Measurements from ENCODE around the gene SNAPC3.
"Not testable (repeated sequence)": the region's sequence is repeated elsewhere in the genome, so short reads cannot be mapped to it uniquely, and the experiment has no call there.

Gene SNAPC3

GRCh38 chr9:15426019-15426418, 3.3 kb downstream of the SNAPC3 start:
- DNase-seq, result no peak

- not testable (repeated sequence) for DNase-seq
Measured at GRCh38 chr9:15427702-15428101, 5.0 kb downstream of the SNAPC3 start.

- DNase-seq, result no peak
Measured at GRCh38 chr9:15430920-15431844, 8.5 kb downstream of the SNAPC3 start.

GRCh38 chr9:15433191-15433590, 10.5 kb downstream of the SNAPC3 start:
- no peak for DNase-seq

GRCh38 chr9:15433661-15434060, 11.0 kb downstream of the SNAPC3 start:
- DNase-seq, result no peak

GRCh38 chr9:15438891-15439290, 16.2 kb downstream of the SNAPC3 start:
- DNase-seq, result no peak

GRCh38 chr9:15441841-15442240, 19.2 kb downstream of the SNAPC3 start:
- not testable (repeated sequence) for DNase-seq

- DNase-seq, result not testable (repeated sequence)
Measured at GRCh38 chr9:15442264-15442663, 19.6 kb downstream of the SNAPC3 start.

- DNase-seq, result no peak
Measured at GRCh38 chr9:15444141-15444540, 21.5 kb downstream of the SNAPC3 start.

GRCh38 chr9:15453956-15454355, 31.3 kb downstream of the SNAPC3 start:
- no peak for DNase-seq

- DNase-seq, result no peak
Measured at GRCh38 chr9:15461056-15461455, 38.4 kb downstream of the SNAPC3 start.

- DNase-seq, result no peak
Measured at GRCh38 chr9:15461601-15462000, 38.9 kb downstream of the SNAPC3 start.

GRCh38 chr9:15468145-15468544, 45.5 kb downstream of the SNAPC3 start:
- no peak for DNase-seq

- no peak for DNase-seq
Measured at GRCh38 chr9:15469406-15469805, 46.7 kb downstream of the SNAPC3 start.

- DNase-seq, result no peak
Measured at GRCh38 chr9:15469862-15470261, 47.2 kb downstream of the SNAPC3 start.

- DNase-seq, result no peak
Measured at GRCh38 chr9:15475923-15476536, 53.4 kb downstream of the SNAPC3 start.

- DNase-seq, result no peak
Measured at GRCh38 chr9:15480028-15480427, 57.4 kb downstream of the SNAPC3 start.

GRCh38 chr9:15482146-15482545, 59.5 kb downstream of the SNAPC3 start:
- DNase-seq, result no peak

- no peak for DNase-seq
Measured at GRCh38 chr9:15484802-15485201, 62.1 kb downstream of the SNAPC3 start.

GRCh38 chr9:15485836-15486666, 63.4 kb downstream of the SNAPC3 start:
- DNase-seq, result no peak

- no peak for DNase-seq
Measured at GRCh38 chr9:15491950-15492349, 69.3 kb downstream of the SNAPC3 start.

GRCh38 chr9:15492485-15493150, 69.9 kb downstream of the SNAPC3 start:
- no peak for DNase-seq
